Measurements from ENCODE around the gene EFNA3. TPM values are rescaled to one million over a fixed set of nuclear protein-coding genes. Genes with fewer than 3 reads are reported as not detected.
A peak's percentile ranks its signal among the peaks of the same experiment; 100 is the strongest.

EFNA3 gene
- total and polyA plus RNA-seq, 9 of the 15 experiments (the other 6 are each of a cell fraction or from before 2014, with no cell fraction given): 0.59 to 7.9 (median 4.7) TPM

GRCh38 chr1:155077346-155077745 lies 1.3 kb upstream of the EFNA3 start (continued):
- no peak for TF ChIP-seq PRDM10 (IDR thresholded peaks at IDR 0.05; ENCODE audit: partially characterized antibody)
- no peak for TF ChIP-seq E2F4 (CRISPR knock-in tag; IDR thresholded peaks at IDR 0.05; ENCODE audit: low read depth)
- TF ChIP-seq MEF2A (IDR thresholded peaks at IDR 0.05; ENCODE audit: control insufficient read depth, low read depth, low read length): no peak
- TF ChIP-seq ZFP1 (CRISPR knock-in tag; IDR thresholded peaks at IDR 0.05): no peak
- no peak for TF ChIP-seq ZNF431 (CRISPR knock-in tag; IDR thresholded peaks at IDR 0.05)
- TF ChIP-seq THRB (CRISPR knock-in tag; conservative IDR thresholded peaks at IDR 0.05): no peak
- TF ChIP-seq POLR2AphosphoS5 (IDR thresholded peaks at IDR 0.05; ENCODE audit: control insufficient read depth, insufficient read depth, low read depth, low read length): peak; percentile 45; the same call in 1 of the 2 replicates
- no peak for TF ChIP-seq PCBP2 (IDR thresholded peaks at IDR 0.05; ENCODE audit: low read depth, low read length, poor library complexity, severe bottlenecking)
- TF ChIP-seq ZBED1 (IDR thresholded peaks at IDR 0.05): no peak
- TF ChIP-seq SMC3 (conservative IDR thresholded peaks at IDR 0.05; ENCODE audit: insufficient read depth, low read depth, low read length): no peak
- TF ChIP-seq HNRNPK (IDR thresholded peaks at IDR 0.05; ENCODE audit: low read depth, low read length, poor library complexity, severe bottlenecking): no peak
- TF ChIP-seq CBX2 (IDR thresholded peaks at IDR 0.05; ENCODE audit: insufficient read depth, low read length, poor library complexity, severe bottlenecking): no peak
- TF ChIP-seq HNRNPLL (IDR thresholded peaks at IDR 0.05; ENCODE audit: low read depth, low read length, poor library complexity, severe bottlenecking): no peak
- no peak for TF ChIP-seq TFE3 (CRISPR knock-in tag; IDR thresholded peaks at IDR 0.05)
- TF ChIP-seq SRF (CRISPR knock-in tag; IDR thresholded peaks at IDR 0.05): no peak
- no peak for TF ChIP-seq ATF3 (IDR thresholded peaks at IDR 0.05)
- TF ChIP-seq ATF3 (CRISPR knock-in tag; conservative IDR thresholded peaks at IDR 0.05): no peak
